HG02943 (cell line): ENCODE results near the gene PRRG1.
"Not testable (repeated sequence)": the region's sequence is repeated elsewhere in the genome, so short reads cannot be mapped to it uniquely, and the experiment has no call there.

Experiments used
- ATAC-seq: cut with Tn5 transposase; IDR thresholded peaks from one replicate; pipeline ENCODE4 v1.9.1; 2021; ENCODE audit warnings: mild to moderate bottlenecking, low read depth, moderate library complexity; ENCODE audit not compliant: unreplicated experiment

Gene PRRG1

DNA sequence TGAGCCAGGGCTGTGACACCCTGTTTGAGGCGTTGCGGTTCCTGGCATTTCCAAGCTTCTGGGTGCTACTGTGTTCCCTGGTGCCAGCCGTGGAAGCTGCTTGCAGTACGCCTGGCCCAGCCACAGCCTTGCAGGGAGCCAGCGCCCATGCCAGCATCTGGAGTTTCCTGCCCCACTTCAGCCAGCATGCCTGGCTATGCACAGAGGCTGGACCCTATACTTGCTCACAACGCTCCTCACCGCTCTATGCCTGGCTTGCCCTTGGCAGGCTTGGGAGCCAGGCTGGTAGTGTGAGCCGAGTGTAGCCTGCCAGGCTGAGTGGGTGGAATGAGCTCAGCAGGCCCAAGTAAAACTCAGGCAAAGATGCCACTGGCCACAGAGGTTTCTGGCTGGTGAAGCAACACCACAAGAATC is 22.4 kb downstream of the PRRG1 start:
- no peak for ATAC-seq

GRCh38 chrX:37378404-37378803 is 29.2 kb downstream of the PRRG1 start:
- no peak for ATAC-seq

DNA sequence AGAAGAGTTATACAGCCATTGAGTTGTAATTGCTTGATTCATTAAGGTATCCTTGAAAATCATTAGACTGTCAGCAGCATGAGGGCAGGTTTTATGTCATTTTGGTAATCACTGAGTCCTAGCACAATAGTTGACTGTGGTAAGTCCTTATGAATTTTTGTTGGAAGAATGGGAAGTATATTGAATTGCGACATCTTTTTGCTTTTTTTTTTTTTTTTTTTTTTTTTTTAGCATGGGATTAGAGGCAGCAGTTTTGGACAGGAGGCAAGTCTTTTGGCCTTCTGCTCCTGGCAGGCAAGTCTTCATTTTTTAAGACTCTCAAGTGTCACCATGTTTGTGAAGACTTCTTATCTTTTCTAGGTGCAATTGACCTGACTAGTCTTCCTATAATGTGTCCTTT is 29.7 kb downstream of the PRRG1 start:
- ATAC-seq = no peak

- no peak for ATAC-seq
Observed at GRCh38 chrX:37380256-37380655, 31.1 kb downstream of the PRRG1 start.

DNA sequence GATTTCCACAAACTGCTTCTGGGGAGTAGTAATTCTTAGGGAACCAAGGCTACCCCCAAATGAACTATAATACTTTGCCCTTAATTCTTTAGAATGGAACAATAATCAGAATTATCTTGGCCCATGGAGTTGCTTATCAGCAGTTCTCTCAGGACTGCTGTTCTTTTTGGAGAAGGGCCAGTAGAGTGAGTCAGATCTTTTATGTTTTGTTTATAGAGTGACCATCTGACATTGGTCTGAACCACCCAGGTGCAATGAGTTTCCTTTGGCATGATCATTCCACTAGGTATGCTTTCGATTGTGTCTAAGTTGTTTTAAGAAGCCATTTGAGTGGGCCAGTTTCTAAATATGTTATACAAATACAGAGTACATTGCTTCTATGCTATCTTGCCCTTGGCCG is 31.8 kb downstream of the PRRG1 start:
- ATAC-seq = no peak

GRCh38 chrX:37383313-37383712 is 34.1 kb downstream of the PRRG1 start:
- ATAC-seq = no peak

GRCh38 chrX:37388413-37388812 is 39.2 kb downstream of the PRRG1 start:
- ATAC-seq = no peak

- no peak for ATAC-seq
Observed at GRCh38 chrX:37405956-37406355, 56.8 kb downstream of the PRRG1 start.

GRCh38 chrX:37407736-37408135 is 58.6 kb downstream of the PRRG1 start:
- no peak for ATAC-seq

DNA sequence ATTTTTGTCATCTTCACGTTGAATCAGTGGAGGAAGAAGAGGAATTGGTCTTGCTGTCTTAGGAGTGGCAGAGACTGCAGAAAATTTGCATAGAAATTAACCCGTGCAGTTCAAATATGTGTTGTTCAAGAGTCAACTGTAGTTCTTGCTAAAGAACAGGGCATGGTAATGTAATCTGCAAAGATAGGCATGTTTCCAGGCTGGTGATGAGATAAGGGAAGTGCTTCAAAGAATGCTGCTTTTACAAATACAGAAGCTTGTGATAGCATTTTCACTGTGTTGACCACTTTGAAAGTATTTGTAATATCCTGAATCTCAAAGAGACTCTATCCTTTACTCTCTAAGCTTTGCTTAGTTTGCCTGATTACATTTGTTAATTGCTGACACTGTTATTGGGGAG is 60.1 kb downstream of the PRRG1 start:
- no peak for ATAC-seq

GRCh38 chrX:37420185-37420584 is 71.0 kb downstream of the PRRG1 start:
- no peak for ATAC-seq

DNA sequence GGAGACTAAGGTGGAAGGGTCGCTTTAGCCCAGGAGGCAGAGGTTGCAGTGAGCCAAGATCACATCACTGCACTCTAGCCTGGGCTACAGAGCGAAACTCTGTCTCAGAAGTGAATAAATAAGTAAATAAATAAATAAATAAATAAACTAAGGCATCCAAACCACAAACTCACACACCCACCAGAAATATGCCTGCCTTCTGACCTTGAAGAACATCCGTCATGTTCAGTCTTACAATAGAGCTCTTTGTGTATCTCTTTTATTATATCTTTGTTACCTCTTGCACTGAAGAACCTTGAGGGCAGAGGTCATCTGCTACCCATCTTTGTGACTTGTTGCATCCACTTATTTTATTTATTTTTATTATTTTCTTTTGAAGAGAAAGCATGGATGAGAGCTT is 71.6 kb downstream of the PRRG1 start:
- no peak for ATAC-seq

DNA sequence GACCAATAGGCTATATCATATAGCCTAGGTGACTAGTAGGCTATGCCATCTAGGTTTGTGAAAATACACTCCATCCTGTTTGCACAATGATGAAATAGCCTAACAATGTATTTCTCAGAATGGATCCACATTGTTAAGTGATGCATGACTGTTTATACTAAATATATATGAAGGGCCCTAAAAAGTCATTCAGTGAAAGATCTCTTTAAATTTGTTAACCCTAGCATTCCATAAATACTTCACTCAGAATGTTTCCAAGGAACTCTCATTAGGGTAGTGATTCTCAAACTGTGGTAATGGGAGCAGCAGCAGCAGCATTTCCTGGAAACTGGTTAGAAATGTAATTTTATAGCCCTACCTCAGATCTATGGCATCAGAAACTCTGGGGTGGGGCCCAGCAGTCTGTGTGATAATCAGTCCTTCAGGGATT is 74.9 kb downstream of the PRRG1 start:
- no peak for ATAC-seq

GRCh38 chrX:37425370-37425769 is 76.2 kb downstream of the PRRG1 start:
- ATAC-seq = no peak

- not testable (repeated sequence) for ATAC-seq
Observed at GRCh38 chrX:37428962-37429361, 79.8 kb downstream of the PRRG1 start.

DNA sequence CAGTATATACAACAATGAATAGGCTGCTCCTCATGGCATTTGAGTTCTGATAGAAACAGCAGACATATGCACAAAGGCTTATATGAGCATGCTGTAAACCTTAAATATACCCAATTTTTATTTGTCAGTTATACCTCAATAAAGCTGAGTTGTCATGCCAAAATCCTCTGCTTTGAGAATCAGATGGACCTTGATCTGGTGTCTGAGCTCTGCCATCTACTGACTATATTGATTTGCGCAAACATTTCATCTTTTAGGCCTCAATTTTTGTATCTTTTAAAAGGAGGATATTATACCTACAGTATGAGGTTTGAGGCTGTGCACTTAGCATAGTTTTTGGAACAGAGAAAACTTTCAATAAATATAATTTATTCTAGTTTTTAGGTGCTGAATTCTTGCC is 85.2 kb downstream of the PRRG1 start:
- no peak for ATAC-seq

- no peak for ATAC-seq
Observed at GRCh38 chrX:37437160-37437559, 88.0 kb downstream of the PRRG1 start.

- ATAC-seq = no peak
Observed at GRCh38 chrX:37441377-37441776, 92.2 kb downstream of the PRRG1 start.

GRCh38 chrX:37445182-37445581 is 96.0 kb downstream of the PRRG1 start:
- no peak for ATAC-seq

- no peak for ATAC-seq
Observed at GRCh38 chrX:37453821-37454220, 104.7 kb downstream of the PRRG1 start.

DNA sequence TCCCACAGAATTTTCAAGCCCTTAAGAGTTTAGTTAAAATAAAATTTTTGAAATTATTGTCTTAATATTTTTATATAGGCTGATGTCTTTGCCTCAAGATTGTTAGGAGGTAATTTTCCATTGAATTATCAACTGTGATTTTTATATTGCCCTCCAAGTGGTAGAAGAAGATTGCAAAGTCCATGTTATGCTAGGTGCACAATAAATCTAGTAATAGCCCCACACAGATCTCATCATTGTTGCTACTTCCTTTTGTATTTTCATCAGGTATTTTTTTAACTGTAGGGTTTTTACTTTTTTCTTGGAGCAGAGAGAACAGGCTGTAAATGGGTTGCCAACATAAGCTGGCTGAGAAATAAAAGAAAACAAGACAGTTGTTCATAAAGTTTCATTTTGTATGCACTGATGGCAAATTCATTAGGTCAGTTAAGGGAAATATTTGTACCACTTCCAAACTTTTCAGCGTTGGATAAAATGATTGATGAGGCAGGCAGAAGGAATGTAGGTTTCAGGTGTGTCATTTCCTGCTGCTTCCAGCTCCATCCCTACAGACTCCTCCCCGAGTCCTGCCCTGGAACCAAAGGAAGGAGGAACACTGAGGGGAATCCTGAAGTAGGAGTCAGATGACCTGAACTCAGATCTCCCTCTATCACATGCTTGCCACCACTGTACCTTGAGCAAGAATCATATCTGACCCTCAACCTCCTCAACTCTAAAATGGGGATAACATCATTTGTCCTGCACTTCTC is 105.5 kb downstream of the PRRG1 start:
- no peak for ATAC-seq

DNA sequence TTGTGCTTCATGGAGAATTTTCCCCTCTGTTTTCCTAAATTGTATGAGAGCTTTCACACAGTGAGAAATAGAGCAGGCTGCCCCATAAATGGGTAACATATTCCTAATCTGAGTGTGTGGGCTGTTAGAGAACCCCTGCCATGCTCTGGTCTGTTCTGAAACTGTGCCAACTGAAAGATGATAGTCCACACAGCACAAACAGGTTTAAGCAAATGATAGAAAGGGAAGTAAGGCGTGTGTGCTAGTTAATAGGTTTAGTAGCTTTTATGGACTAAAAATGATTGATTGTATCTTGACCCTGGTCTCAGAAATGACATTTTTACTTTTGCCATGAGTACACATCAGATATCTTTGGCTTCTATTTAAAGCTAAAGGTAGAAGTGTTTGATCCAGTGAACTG is 106.2 kb downstream of the PRRG1 start:
- no peak for ATAC-seq

DNA sequence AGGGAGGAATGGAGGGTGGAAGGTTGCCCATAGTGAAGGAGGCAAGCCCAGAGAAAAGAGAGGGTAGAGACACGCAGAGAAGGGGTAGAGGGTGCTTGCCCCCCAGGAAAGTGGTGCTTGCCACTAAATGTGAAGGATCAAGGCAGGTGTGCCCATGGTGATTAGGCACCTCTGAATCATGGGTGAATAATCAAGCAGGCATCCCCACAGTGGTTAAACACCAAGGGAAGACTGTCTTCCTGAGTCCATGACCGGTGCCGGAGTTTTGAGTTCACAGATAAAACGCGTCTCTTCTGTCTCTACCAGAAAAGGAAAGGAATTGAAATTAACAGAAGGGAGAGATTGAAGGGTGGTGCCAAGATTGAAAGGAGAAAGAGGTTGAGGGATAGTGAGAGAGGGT is 111.1 kb downstream of the PRRG1 start:
- not testable (repeated sequence) for ATAC-seq
